NCI-H82 treated with DMSO at 0.1 percent for 48 hours (cell line): ENCODE results near the gene TMC3.

Experiments used
- DNase-seq: peaks from one replicate; lab custom pipeline; 2025; ENCODE audit not compliant: unreplicated experiment; lab: John Stamatoyannopoulos, UW

TMC3 gene

GRCh38 chr15:81282606-81282895, 91.5 kb downstream of the TMC3 start:
- DNase-seq = no peak

GRCh38 chr15:81281766-81282605, 92.0 kb downstream of the TMC3 start:
- DNase-seq = no peak

GRCh38 chr15:81281456-81281735, 92.6 kb downstream of the TMC3 start:
- DNase-seq = no peak
